Measurements from ENCODE around the gene C1orf159.
"Not testable (repeated sequence)": the region's sequence is repeated elsewhere in the genome, so short reads cannot be mapped to it uniquely, and the experiment has no call there.

The C1orf159 gene

DNA sequence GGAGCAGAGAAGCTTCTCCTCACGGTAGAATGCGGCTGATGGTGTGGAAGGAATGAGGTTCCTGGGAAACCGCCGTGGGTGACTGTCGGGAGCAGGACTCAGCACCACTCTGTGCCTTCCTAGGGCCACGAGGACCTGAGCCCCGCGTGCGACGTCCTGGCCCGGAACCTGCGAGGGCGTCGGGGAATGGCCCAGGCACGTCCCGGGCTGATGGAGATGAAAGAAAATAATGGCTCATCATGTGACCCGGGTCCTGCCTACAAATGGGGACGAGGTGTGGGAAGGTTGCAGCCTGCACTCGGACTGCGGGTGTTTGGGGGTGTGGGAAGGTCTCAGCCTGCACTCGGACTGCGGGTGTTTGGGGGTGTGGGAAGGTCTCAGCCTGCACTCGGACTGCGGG is 32.7 kb upstream of the C1orf159 start:
- no peak for FAIRE-seq

DNA sequence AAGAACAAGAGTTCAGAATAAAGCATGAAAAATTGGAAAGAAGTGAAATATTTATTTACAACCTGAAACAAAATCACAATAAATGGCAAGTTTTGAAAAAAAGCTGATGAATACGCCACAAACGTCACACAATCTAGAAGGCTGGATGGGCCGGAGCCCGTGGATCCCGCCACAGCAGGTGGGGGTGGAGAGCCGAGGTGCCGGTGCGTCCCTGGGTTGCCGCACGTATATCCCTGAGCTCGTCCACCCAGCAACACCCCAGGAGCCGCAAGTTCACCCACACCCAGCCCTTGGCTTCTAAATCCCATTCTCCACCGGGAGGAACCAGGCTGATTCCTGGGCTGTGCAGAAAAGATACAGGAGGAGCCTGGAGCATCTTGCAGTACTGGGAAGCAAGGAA is 32.2 kb upstream of the C1orf159 start:
- FAIRE-seq, result no peak

DNA sequence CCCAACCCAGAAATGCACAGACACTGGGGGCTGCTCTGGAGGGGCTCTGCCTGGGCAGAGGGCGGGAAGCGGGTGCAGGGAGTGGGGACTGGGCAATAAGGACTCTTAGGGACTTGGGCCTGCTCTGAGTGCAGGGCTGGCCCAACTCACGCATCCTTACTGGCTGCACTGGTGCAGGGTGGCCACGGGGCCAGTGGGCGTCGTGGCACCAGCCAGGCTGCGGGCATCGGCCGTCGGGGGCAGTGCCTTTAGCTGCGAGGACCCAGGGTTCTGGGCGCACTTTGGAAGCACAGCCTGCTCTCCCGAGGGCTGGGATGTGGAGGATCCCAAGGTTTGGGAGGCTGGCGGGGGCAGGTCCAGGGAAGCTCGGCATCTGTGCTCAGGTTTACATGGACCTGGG is 30.7 kb upstream of the C1orf159 start:
- no peak for FAIRE-seq

DNA sequence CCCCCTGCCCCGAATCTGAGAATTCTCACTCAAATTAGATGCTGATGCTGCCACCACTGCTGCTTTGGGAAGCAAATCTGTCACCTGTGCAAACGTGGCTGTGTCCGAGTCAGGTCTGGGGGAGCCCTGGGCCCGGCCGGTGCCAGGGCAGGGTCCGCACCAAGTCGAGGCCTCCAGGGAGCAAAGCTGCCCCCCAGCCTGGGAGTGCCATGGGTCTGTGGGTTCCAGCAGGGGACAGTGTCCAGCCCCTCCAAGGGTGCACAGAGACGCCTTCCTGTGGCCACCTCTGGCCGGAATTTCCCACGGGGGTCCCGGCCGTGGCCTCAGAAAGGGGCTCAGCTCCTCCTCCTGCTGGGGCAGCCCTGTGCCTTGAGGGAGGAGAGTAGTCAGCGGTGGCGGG is 30.1 kb upstream of the C1orf159 start:
- FAIRE-seq, result no peak

DNA sequence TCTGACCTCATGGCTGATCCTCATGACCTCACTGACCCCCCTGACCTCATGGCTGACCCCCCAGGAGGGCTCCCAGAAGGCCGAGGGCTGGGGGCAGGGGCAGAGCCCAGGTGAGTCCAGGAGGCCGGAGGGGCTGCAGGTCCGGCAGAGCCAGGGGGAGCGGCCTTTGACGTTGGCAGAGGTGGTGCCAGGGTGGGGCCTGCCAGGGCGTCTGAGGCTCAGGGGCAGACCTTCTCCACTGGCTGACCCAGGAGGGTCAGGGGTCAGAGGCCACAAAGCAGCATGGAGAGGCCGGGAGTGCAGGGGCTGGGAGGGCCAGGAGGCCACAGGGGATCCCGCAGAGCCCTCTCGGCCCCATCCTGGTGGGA is 29.6 kb upstream of the C1orf159 start:
- FAIRE-seq, result no peak

DNA sequence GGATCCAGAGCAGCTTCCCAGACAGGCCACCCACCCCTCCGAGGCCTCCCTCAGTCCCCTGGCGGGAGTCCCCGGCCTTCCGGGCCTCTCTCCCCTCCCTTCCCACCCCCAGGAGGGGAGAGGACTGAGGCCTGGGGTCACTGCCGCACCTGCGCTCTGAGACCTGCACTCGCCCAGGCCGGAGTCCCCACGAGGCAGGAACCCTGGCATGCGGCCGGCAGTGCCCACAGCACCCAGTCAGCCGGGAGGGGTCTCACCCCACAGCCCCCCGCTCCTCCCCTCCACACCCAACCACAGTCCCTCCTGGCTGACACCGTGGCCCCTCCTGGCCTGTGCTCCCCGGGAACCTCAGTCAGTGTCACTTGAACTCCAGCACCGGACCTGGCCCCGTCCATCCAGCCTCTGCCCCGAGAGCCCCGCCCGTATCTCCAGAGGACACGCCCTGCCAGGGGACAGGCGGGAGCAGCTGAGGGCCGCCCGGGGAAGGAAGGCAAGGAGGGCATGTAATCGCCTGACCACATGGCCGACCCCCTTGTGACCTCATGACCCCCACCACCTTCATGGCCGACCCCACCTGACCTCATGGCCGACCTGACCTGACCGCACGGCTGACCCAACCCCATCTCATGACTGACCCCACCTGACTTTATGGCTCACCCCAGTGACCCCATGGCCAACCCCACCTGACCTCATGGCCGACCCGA is 29.1 kb upstream of the C1orf159 start:
- no peak for FAIRE-seq

DNA sequence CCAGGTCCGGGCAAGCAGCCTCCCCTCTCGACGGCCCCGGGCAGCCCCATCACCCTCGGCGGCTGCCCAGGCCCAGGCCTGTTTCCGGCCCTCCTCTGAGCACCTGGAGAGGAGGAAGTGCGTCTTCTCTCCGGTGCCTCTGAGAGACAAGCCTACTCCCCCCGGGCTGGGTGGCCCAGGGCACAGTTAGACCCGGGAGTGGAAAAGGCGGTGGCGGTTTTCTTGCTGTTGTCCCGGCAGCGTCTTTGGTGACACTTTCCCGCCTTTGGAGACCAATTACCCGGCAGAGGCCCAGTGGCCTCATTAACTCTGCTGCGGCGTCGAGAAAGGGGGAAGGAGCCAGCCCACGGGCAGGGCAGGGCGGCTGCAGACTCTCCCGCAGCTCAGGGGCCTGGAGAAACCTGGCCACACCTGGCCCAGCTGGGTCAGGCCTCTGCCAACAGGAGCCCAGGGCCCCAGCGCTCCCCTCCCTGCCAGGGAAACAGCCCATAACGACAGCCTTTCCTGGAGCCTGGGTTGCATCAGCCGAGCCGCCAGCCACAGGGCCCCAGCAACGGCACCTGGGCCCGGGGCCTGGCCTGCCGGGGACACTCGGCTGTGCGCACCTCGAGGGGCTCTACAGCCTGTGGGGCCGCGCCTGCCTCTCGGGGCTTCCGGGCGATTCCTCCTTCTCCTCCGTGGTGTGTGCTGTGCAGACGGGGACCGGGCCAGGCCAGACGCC is 28.4 kb upstream of the C1orf159 start:
- no peak for FAIRE-seq

DNA sequence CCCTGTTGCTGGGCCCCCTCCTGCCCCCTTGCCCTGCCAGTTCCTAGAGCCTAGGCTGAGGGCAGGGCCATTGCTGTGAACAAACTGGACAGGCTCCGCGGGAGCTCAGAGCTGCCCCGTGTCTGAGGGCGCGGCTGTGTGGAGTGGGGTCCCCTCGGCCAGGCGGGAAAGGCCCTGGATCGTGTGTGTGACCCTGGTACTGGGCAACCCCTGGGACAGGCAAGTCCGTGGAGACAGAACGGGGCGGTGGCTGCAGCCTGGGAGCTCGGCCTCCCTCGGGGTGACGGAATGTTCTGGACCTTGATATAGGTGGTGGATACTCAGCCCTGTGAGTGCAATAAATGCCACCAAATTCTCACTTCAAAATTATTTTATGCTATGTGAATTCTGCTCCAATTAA is 27.7 kb upstream of the C1orf159 start:
- no peak for FAIRE-seq

DNA sequence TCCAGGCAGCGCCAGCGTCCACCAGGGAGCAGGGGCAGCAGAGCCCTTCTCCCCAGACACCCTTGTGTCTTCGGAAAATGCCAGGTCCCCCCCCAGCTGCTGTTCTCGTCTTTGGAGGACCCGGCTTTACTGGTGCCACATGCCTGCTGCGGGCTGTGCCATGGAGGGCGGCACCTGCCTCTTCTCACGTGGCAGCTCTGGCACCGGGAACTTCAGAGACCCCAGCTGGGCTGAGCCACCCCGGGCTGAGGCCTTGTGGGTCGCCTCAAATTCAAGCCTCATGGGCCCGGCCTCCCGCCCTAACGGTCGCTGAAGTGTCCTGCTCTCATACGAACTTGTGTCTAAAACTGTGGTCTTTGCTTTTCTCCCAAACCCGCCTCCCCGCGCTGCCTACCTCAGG is 27.0 kb upstream of the C1orf159 start:
- FAIRE-seq, result no peak

DNA sequence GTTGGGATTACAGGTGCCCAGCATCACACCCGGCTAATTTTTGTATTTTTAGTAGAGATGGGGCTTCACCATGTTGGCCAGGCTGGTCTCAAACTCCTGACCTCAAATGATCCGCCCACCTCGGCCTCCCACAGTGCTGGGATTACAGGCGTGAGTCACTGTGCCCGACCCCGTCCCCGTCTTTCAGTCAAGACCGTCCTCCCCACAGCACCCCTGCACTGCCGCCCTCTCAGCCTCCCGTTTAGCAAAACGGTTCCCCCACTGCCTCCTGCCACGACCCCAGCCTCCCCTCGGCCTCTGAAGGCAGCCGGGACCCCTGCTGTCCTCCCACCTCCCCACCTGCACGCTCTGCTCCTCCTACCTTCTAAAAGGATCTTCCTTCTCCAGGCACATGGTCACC is 26.5 kb upstream of the C1orf159 start:
- not testable (repeated sequence) for FAIRE-seq

DNA sequence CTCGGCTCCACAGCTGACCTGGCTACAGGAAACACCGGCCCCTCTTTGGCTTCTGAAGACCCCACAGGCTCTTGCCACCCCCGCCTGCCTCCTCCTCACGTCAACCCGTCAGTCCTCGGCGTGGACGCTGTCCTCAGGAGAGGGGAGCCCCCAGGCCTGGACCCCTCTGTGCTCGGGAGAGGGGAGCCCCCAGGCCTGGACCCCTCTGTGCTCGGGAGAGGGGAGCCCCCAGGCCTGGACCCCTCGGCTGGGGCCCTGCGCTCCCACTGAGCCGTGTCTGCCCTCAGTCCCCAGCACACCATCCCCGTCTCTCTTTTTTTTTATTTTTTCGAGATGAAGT is 26.0 kb upstream of the C1orf159 start:
- no peak for FAIRE-seq

DNA sequence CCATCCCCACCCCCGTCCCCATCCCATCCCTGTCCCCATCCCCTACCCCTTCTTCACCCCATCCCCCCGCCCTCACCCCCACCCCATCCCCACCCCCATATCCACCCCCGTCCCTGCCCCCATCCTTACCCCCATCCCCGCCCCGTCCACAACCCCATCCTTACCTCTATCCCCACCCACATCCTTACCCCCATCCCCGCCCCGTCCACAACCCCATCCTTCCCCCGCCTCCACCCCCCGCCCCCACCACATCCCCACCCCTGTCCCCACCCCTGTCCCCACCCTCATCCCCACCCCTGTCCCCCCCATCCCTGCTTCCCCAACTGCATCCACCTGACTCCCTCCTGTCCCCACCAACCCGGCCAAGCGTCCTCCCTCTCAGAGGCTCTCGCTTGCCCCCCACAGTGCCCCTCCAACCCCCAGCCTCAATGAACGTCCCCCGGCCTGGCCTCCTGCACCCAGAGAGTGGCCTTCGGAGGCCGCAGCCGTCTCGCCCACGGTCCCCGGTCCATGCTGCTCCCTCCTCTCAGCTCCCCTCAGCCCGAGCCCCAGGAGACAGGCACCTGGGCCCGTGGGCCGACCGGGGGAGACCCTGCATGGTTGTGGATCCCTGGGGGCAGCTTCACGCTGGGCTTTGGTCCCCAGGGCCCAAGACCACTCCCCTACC is 25.5 kb upstream of the C1orf159 start:
- FAIRE-seq, result no peak

DNA sequence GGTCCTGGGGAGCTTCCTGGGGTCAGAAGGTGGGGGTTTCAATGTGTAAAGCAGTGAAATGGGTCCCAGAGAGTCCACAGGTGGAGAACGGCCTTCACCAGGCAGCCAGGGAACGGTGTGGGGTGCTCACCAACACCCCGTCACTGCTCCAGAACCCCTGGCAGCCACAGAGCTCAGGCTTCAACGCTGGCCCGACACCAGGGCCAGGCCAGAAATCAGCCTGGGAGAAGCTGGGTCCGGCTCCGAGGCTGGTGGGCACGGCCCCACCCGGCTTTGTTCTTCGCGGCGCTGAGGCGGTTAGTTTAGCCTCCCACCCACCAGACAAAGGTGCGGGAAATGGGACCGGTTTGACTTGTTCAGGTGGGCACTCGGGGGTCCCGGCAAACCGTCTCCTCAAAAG is 24.8 kb upstream of the C1orf159 start:
- no peak for FAIRE-seq

DNA sequence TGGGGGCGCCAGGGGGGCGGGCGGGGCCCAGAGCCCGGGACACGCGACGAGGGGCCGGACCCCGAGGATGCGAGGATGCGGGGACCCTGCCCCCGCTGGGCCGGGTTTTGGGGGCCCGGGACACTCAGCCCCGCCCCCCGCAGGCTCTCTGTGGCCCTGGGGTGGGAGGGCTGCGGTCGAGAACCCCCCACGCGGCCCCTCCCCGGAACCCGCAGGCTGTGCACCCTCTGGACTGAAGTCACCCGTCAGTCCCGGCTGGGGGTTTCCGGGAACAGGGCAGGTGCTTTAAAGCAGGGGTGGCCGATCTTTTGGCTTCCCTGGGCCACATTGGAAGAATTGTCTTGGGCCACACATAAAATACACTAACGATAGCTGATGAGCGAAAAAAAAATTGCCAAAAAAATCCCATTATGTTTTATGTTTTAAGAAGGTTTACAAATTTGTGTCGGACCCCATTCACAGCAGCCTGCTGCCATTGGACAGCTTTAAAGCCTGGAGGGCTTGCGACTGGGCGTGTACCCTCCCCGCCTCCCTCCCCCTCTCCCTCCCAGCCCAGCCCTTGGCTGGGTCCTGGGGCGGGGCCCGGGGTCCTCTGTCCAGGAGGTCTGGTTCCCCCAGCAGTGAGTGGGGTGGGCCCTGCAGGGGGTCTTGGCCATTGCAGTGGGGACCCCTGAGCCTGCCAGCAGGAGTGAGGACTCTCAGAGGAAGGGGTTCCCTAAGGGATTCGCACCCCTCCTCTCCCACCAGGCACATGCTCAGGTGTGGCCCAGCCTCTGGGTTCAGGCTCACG is 21.6 kb upstream of the C1orf159 start:
- no peak for FAIRE-seq

DNA sequence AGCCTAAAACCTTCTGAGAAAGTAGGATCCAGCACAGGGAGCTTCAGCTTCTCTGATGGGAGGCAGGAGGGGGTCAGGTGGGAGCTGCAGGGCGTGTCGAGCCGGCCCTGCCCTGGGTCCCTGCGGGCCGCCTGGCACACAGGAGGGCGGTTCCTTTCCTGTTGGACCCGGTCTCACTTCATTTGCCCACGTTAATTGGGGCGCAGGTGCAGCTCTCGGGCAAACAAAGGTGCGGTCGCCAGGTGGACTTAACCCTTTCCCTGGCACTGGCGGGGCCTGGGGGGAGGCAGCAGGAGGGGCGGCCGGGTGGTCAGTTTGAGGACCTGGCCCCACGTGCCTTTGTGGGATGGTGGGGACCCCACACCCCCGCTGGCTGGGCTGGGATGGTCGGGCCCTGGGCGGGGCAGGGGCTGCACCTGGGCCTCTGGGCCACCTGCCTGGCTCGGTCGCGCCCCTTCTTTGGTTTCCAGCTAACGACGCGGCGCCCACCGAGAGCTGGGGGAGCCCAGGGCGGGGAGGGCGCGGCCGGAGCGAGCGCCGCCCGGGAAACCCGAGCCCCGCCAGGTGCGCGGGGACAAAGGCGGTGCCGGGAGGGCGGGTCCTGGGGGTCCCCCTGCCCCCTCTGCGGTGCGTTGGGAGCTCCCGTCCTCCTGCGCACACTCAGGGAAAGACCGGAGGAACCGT is 20.8 kb upstream of the C1orf159 start:
- no peak for FAIRE-seq

DNA sequence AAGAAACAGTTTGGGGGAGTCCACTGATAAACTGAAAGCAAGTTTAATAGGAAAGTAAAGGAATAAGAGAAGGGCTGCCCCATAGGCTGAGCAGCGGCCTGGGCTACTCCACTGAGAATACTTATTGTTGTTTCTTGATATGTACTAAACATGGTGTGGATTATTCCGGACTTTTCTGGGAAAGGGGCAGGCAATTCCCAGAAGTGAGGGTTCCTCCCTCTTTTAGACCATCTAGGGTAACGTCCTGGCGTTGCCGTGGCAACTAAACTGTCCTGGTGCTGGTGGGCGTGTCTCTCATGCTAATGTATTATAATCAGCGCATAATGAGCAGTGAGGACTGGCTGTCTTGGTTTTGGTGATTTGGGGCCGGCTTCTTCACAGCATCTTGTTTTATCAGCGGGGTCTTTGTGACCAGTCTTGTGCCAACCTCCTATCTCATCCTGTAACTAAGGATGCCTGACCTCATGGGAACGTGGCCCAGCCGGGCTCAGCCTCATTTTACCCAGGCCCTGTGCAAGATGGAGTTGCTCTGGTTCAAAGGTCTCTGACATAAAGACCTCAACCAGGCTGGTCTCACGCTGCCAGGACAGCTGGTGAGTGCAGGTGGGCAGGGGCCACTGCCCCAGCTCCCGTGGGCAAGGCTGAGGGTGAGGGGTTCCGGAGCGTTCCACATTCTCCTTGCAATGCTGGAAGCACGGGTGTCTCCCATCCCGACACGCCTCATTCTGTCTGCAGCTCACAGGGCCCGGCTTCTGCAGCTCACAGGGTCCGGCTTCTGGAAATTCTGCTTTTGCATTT is 19.6 kb upstream of the C1orf159 start:
- FAIRE-seq, result no peak

DNA sequence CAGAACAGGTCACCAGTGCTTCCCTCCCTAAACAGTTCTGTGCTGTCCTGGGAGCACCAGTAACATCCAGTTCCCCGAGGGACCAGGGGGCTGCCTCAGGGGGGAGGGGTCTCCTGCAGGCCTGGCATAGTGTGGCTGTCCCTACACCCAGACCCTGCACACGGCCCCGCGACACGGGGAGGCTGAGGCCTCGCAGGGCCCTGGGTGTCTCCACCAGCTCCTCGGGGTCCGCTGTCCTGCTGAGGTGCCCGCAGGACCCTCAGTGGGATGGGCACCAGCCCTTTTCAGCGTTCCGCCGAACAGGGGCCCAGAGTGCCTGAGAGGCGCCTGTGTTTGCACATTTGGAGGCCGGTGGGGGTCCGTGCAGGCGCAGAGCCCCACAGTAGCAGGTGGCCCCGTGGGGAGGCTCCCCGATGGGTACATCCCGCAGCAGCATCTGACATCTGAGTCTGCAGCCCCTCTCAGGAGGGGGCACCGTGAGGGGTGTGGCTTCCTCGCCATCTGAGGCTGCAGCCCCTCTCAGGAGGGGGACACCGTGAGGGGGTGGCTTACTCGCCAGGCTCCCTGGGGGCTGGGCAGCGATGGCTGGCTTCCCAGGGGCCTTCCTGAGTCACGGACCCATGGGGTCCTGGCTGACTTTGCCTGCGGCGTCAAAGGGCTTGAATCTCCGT is 18.5 kb upstream of the C1orf159 start:
- FAIRE-seq, result no peak

DNA sequence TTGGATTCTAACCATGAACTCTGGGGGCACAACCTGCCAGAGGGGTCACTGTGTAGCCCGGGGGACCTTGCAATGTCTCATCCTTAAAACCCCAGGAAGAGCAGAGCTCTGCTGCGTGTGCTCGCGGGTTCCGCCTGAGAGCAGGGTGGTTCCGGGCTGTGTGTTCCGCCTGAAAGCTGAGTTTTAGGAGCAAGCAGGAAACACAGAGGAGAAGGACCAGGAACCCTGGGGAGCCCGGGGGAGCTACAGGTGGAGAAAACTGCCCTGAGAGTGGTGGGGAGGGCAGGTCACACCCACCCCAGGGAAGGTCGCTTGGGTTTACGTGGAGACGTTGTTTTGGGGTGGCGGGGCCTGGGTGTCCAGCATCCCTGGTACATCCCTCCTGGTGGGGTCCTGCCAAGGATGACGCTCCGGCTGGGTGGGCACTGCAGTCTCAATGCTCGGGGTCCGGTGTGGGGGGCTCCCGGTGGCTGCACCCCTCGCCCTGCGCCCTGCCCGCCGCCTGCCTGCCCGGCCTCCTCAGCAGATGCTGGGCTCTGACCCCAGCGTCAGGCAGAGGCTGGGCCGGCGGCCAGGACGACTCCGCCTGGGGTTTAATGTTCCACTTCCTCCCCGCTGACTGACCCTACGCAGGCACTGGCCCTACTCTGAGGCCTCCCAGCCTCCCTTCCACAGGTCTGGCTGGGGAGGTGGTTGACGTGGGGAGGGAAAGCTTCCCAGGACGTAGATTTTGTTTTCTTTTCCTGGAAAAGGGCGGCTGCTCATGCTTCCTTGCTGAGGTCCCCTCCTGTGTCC is 17.3 kb upstream of the C1orf159 start:
- no peak for FAIRE-seq

DNA sequence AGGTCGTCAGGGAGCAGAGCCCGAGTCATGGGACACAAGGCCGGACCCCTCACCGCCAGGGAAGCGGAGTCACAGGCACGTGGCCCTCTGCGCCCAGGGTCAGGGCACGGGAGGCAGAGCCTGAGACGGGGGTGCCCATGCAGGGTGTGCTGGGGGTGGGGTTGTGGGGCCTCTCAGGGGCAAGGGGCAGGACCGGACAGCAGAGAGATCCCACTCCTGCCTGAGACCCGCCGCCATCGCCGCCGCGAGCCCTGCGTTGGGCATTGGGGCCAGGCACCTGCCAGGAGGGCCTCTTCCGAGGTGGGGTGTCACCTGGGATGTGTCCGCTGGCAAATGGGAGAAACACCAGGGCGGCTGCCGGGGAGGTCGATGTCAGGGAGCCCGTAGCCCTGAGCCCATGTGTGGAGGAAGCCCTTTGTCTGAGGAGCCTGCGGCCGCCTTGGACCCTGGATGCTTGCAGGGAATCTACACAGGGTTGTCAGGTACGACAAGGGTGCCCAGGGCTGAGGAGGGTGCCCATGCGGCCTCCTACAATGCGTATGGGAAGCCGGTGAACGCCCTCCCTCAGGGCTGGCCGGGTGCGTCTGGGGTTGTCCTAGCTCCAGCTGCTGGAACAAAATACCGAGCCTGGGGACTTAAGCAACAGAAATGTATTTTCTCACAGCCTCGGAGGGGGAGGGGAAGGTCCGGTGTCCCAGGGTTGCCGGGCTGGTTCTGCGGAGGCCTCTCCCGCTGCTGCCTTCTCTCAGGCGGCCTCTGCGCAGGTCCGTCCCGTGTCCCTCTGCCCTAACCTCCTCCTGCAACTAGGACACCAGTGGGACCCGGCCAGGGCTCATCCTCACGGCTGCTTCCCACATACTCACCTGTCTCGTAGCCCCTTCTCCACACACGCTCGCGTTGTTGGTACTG is 16.4 kb upstream of the C1orf159 start:
- no peak for FAIRE-seq

Data from endometrium (tissue), 2 donors.